GM20000 (cell line): ENCODE measurements around the gene P3H2.

Experiments used
- DNase-seq: peaks from one replicate; pipeline ENCODE4 v3.0.0; 2012; ENCODE audit warnings: low spot score
- CTCF ChIP-seq: IDR thresholded peaks from 2 replicates; pipeline ENCODE4 v1.5.1; 2012; ENCODE audit warnings: mild to moderate bottlenecking, control low read depth; ENCODE audit errors: extremely low read depth, missing control alignments

The P3H2 gene

GRCh38 chr3:190032923-190033322, 87.8 kb downstream of the P3H2 start:
- DNase-seq, result no peak
- no peak for TF ChIP-seq CTCF

- TF ChIP-seq CTCF, result no peak
- no peak for DNase-seq
Observed at GRCh38 chr3:190031887-190032752, 88.6 kb downstream of the P3H2 start.

- DNase-seq, result no peak
- TF ChIP-seq CTCF, result no peak
Observed at GRCh38 chr3:190027116-190027515, 93.6 kb downstream of the P3H2 start.

- no peak for TF ChIP-seq CTCF
- no peak for DNase-seq
Observed at GRCh38 chr3:190026154-190026553, 94.5 kb downstream of the P3H2 start.

GRCh38 chr3:190024912-190025311, 95.8 kb downstream of the P3H2 start:
- no peak for TF ChIP-seq CTCF
- DNase-seq, result peak; percentile 22

GRCh38 chr3:190019844-190020243, 100.9 kb downstream of the P3H2 start:
- DNase-seq, result no peak
- TF ChIP-seq CTCF, result no peak

GRCh38 chr3:190019006-190019405, 101.7 kb downstream of the P3H2 start:
- no peak for TF ChIP-seq CTCF
- DNase-seq, result no peak
